GM23248 (cell line): ENCODE measurements around the gene CEND1.

Experiments used
- EZH2 ChIP-seq: fragments of 200-600 bp; sonication (generic); IDR thresholded peaks from 2 replicates; pipeline ENCODE4 v1.6.1; 2018; ENCODE audit warnings: antibody characterized with exemption, mild to moderate bottlenecking; ENCODE audit not compliant: insufficient read depth, poor library complexity, severe bottlenecking
- EZH2phosphoT487 ChIP-seq: fragments of 200-600 bp; sonication (generic); IDR thresholded peaks from 2 replicates; pipeline ENCODE4 v1.6.1; 2018; ENCODE audit warnings: antibody characterized with exemption, moderate library complexity, mild to moderate bottlenecking, low read depth; ENCODE audit not compliant: insufficient read depth

- no peak for TF ChIP-seq EZH2
- no peak for TF ChIP-seq EZH2phosphoT487
Measured at GRCh38 chr11:800473-800872, 10.6 kb upstream of the CEND1 start.
